NT2/D1 (cell line): Measurements from ENCODE around the gene ARHGEF33.

ENCODE experiments used
- SUZ12 ChIP-seq: IDR thresholded peaks from 2 replicates; pipeline ENCODE4 v1.6.1; 2011; ENCODE audit not compliant: insufficient read length, insufficient read depth; ENCODE audit errors: extremely low read depth
- YY1 ChIP-seq: IDR thresholded peaks from 2 replicates; pipeline ENCODE4 v1.6.1; 2011; ENCODE audit not compliant: insufficient read length, insufficient read depth
- ZNF274 ChIP-seq: IDR thresholded peaks from 2 replicates; pipeline ENCODE4 v1.6.1; 2011; ENCODE audit warnings: mild to moderate bottlenecking, low read depth, low read length

DNA sequence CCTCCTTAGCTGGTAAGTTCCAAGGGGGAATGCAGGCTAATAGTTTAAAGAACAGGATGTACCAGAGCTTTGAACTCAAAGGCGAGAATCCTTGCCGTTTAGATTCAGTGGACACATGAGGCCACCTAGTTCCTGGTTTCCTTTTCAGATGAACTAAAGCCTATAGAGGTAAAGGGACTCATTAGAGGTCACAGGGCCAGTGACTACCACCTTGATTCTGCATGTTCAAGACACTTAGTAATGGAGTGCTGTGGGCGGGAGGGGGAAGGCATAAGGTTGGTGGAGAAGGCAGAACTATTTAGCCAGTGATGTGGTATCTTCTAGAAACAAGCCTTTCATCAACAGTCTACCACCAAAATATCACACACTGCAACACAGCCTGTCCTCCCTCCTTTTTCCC is 47.9 kb downstream of the ARHGEF33 start:
- no peak for TF ChIP-seq ZNF274
- TF ChIP-seq YY1 = no peak
- no peak for TF ChIP-seq SUZ12
